C4-2B (cell line): ENCODE data around the gene B4GALNT2.

Experiments
- CTCF ChIP-seq: fragments of 450-650 bp; conservative IDR thresholded peaks from 2 replicates; pipeline ENCODE4 v1.5.1; 2017; ENCODE audit warnings: mild to moderate bottlenecking
- ZFX ChIP-seq: fragments of 450-650 bp; IDR thresholded peaks from 2 replicates; pipeline ENCODE4 v1.6.1; 2017

GRCh38 chr17:49203796-49204195 lies 71.2 kb downstream of the B4GALNT2 start:
- TF ChIP-seq CTCF (no peak), ZFX (no peak)
